GM21619 (cell line): ENCODE measurements around the gene MAML2.
"Not testable (repeated sequence)": the region's sequence is repeated elsewhere in the genome, so short reads cannot be mapped to it uniquely, and the experiment has no call there.

Experiments
- ATAC-seq: cut with Tn5 transposase; IDR thresholded peaks from one replicate; pipeline ENCODE4 v1.9.1; 2021; ENCODE audit not compliant: unreplicated experiment

Gene MAML2

DNA sequence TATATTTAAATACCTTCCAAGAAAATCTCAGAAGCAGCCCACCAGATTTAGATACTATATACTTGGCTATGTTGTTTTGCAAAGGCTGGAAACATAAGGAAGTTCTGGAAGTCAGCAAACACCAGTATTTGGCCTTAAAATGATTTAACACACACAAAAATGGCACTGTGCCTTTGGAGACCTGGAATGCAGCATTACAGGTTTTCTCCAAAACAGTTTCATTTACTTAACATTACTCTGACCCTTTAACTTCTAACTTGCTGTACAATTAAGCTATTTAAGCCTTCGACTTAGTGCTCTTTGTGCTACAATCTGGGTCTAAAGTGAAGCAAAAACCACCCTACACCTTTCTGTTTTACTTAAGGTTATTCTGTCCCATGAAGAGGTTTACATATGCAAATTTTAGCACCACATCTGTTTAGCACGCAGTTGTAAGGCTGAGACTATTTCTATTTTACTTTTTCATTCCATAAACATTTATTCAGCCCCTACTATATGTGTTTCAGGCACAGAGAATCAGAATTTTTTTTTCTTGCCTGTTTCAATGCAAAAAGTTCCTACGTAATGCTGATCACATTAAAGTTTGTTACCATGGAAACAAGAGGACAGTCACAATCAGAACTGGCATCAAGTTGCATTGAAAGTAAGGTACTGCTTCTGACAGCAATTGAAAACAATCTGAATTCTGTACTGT, 70.3 kb downstream of the MAML2 start:
- peak; percentile 49 for ATAC-seq

DNA sequence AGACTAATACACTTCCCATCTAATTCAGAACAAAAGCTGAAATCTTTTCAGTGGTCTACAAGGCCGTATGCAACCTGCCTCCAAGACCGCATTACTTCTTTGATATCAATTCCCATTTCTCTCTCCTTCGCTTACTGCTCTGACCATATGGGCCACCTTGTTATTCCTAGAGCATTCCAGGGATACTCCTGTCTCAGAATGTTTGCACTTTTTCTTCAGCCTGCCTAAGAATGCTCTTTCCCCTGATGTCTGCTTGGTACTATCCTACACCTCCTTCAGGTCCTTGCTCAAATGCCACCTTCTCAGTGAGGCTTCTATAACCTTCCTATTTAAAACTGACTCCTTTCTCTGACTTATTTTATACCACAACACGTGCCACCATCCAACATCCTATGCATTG, 71.2 kb downstream of the MAML2 start:
- ATAC-seq, result no peak

DNA sequence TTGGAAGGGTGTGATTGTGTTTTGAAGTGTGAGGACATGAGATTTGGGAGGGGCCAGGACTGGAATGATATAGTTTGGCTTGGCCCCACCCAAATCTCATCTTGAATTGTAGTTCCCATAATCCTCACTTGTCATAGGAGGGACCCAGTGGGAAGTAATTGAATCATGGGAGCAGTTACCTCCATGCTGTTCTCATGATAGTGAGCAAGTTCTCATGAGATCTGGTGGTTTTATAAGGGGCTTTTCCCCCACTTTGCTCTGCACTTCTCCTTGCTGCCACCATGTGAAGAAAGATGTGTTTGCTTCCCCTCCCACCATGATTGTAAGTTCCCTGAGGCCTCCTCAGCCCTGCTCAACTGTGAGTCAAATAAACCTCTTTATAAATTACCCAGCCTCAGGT, 71.6 kb downstream of the MAML2 start:
- ATAC-seq, result not testable (repeated sequence)

DNA sequence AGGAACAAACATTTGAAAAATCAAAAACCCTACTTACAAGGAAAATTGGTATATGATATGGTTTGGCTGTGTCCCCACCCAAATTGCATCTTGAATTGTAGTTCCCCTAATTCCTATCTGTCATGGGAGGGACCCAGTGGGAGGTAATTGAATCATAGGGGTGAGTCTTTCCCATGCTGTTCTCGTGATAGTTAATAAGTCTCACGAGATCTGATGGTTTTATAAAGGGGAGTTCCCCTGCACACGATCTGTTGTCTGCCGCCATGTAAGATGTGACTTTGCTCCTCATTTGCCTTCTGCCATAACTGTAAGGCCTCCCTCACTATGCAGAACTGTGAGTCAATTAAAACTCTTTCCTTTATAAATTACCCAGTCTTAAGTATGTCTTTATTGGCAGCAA, 74.5 kb downstream of the MAML2 start:
- not testable (repeated sequence) for ATAC-seq

DNA sequence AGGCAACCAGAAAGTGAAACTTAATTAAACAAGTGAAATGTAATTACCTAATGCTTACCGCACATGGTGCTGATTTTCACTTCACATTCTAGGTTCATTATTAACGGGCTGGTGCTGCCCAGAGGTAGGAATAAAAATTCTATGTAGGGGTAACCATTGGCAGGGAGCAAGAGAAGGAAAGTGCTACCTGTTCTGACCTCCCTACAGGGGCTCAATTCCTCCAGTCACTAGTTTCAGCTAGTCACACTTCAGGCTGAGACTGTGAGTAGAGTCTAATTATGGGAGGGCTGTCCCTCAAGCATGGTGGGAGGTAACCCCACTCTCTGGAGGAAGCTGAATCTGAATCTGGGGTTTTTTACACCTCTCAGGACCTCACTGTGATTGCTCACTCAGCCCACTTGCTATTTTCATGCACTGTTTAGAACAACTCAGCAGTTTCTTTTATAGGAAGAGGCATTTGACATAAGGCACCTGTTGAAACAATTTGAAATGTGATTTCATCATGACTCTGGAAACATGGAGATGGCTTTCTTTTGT, 75.4 kb downstream of the MAML2 start:
- peak; percentile 94 for ATAC-seq

DNA sequence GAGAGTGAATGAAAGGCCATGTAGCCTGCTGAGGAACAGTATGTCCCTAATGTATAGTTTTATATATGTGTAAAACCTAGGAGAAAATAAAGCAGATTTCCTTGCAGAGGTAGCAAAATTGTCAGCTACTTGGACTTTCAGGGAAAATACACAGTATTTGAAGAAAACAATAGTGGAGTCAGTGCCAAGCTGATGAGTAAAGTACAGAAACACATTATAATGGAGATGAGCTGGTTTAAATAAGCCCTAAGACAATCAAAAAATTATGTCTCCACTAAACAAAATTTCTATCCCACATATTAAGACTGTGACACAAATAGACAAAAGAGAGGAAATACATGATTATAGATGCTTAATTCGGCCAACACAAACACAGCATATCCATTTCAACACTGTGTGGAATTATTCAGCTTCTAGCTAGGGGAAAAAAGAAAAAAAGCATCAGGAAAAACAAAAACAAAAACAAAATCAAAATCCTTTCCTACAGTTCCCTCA, 75.9 kb downstream of the MAML2 start:
- no peak for ATAC-seq

DNA sequence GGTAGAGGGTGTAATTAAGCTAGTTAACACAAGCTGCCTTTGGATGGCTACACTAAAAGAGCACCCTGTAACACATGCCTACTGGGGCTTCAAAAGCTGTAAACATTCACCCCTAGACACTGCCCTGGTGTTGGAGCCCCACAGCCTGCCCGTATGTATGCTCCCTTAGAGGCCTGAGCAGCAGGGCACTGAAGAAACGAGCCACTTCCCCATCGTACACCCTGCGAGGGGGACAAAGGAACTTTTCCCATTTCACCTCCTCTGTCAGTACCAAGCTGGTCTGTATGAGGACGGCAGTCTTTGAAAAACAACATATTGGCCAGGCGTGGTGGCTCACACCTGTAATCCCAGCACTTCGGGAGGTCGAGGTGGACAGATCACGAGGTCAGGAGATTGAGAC, 77.0 kb downstream of the MAML2 start:
- no peak for ATAC-seq

DNA sequence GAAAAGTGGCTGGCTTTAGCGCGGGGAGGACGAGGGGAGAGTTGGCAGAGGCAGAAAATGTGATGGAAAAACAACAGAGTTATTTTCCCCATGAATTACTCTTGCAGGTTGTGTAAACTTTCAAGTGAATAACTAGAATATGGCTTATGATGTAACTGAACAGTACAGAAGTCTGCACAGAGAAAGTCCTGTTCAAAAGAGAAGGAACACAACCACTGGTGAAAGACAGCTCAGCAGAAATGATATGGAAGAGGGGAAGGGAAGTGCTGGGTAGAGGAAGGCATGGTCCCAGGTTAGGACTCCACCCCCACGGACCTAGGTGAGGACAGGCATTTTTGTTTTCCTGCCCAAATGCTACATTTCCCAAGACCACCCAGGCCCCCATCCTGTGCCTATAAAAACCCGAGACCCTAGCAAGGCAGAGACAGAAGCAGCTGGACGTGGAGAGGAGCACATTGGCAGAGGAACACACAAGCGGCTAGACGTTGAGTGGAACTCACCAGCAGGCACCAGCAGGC, 77.7 kb downstream of the MAML2 start:
- ATAC-seq, result no peak

DNA sequence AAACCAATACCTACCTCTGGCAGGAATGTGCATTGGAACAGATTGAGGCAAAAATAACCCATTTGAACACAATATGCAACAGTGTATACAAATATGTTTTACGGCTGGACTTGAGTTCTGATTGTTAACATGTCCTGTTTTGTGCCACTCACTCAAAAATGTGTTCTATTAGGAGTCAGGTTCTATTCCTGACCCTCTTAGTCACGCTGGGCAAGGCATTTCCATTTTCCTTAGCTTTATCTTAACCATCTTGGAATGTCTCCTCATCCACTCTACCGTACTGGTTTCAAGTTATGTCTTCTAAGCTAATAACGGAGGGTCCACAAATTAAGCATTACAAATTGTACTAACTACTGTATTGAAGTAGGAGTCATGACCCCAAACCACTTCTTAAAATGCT, 78.6 kb downstream of the MAML2 start:
- ATAC-seq, result no peak

DNA sequence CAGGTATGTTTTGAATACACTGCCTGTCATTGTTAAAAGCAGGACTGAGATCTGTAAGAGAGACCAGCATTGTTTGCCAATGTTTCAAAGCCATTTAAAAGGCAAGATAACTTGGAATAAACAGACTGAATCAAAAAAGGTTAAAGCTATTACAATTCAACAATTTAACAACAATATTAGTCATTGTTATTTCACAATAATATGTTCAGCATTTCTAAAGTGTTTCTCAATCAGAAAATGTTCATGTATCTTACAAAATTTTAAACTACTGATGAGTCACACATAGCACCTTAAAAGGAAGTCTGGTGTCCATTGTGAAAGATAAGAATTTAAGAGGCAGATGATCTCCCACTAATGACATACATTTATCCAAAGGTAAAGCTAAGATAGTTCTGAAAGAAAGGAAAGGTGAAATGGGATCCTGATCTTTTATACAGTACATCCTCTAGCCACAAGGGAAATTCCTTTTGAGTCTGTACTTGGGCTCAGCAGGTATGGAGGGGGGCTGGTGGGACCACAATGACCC, 79.7 kb downstream of the MAML2 start:
- no peak for ATAC-seq

DNA sequence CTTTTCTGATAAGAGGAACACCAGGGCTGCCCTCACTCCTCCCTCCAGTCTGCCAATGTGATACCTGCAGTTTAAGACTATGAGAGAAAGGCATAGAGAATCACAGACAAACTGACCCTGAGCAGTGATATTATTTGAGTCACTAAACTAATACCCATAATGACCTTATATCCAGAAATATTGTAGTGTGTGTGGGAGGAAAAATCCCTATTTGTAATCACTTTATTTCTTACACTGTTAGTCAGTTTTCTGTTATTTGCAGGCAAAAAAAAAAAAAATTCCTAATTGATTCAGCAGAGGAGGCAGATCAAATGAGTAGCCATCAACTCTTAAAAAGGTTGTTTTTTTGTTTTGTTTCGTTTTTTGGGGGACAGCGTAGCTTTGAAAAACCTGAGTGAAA, 82.5 kb downstream of the MAML2 start:
- no peak for ATAC-seq

DNA sequence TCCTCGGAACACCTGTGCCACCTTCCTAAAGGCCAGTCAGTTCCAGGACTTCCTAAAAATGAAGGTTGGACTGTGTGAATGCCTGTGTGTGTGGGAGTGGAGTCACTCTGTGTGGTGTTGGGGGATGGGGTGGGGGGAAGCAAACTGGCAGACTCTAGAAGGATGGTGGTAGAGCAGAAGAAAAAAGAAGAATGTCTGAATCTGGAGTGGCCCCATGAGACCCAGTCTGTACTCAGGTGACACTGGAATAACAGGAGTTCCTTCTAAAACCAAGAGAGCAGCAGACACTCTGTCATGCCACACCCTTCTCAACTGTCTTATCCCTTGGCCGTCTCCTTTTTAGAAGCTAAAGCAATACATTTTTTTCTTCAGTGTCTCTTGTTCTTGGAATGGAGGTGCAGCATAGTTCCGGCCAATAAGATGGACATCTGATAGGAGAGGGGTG, 82.9 kb downstream of the MAML2 start:
- no peak for ATAC-seq

DNA sequence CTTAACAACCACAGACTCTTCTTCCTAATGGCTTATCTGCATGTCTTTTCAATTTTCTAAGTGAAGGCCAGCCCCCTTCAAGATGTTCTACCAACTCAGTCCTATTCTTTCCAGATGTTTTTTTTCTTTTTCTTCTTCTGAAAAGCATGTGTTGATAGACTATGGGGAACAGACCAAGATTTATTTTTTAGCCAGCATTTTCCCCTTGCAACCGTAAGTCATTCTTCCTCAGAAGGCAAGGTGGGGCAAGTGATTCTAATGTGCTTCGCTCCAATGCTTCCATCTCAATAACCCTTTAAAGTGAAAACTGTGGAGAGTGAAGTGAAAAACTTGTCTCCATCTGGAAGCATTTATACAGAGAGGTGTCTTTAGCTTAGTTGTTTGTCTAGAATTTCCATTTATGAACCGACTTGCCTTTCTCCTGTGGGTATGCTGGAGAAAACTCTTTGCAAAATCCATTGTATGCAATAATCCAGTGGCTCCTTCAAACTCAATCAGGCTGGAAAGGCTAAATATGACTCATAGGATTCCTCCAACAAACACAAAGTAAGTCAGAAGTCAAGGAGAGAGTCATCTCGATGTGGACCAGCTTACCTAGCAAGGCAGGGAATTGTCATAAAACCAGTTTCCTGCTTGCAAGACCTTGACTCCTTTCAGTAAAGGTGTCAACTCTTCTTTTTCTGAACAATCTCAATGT, 83.7 kb downstream of the MAML2 start:
- ATAC-seq, result no peak

DNA sequence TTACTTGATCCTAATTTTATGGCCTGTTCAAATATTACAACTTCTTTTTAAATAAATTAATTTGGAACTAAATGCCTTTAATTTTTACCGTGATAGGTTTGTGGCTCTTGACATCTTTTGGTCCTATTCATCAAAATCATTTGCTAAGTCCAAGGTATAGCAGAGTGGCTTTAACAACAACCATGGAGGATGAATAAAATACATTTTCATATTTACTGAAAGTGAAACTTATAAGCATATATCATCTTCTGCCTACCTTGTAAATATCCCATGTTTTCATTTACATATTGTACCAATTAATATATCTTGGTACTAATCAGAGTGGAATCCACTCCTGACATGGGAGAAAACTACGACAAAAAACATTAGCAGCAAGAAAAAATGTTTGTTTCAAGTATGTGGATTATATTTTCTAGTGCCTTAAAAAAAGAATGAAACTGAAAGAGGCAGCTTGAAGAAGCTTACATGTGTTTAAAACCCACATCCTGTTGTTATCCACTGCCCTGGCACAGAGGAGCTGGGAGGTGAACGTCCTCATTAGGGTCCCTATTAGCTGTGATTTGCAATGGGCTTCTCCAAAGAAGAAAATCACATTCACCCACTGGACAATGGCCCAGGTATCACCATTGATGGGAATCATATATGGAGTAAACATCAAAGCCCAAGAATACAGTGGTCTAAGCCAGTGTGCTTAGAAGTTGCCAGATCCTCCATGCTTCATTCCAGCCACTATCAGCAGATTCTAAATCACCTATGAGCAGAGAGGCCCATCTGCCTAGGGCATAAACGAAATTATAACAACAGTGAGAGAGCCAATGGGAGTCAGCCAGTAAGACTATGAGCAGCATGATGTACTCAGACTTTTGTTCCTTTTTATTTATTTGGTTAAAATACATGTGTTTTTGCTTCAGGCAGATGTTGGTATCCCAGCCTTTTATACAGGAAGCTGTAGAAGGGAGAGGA, 84.7 kb downstream of the MAML2 start:
- peak; percentile 77 for ATAC-seq

DNA sequence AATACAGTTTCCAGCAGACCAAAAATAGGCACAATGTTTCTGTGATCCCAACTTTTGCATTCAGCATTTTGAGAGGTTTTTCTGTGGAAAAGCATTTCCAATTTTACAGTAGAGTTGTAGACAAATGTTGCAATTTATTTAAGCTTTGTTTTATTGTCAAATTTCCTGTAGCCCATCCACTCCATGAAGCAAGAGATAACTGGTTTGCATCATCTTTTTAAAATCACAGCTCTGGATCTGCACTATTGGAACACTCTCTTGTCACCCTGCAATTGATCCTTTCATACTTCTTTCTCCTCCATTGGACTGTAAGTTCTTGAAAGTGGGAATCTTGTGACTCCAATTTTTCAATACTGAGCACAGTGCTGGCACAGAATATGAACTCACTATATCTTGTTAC, 86.0 kb downstream of the MAML2 start:
- ATAC-seq, result no peak

DNA sequence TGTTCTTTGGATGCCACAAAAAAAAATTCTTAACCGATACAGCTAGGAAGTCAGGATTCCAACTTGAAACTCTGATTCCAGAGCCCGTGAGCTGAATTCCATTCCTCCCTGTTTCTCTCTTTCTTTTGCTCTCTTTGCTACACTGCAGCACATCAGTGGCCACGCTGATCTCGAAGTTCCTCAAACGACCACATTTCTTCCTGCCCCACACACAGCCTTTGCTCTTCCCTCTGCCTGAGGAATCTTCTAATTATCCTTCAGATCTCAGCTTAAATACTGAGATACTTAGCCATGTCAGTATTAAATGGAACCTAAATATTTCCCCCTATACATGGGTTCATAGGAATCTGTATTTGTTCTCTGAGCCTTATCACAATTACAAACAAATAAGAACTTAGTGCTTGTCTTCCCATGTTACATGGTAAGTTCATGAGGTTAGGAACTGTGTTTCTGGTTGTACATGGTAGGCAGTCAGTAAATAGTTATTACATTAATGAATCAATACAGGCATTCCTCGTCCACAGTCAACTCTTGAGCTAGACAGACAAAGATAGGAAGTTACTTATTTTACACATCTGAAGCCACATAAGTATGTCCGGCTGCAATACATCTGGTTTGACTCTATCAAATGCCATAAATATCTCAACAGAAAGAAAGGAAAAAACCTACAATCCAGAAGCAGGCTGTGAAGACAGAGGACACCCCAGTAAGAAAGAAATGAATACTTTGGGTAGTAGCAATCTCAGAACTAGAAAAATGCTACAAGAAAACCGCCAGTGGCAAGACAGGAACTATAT, 86.6 kb downstream of the MAML2 start:
- no peak for ATAC-seq

DNA sequence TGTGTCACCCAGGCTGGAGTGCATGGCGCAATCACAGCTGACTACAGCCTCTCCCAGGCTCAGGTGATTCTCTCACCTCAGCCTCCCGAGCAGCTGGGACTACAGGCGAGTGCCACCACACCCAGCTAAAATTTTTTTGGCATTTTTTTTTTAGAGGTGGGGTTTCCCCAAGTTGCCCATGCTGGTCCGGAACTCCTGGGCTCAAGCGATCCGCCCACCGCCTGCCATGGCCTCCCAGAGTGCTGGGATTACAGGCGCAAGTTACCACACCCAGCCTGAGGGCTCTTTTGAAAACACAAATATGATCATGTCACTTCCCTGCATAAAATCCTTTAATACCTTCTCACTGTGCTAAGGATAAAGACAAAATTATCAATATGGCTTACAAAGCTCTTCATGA, 88.1 kb downstream of the MAML2 start:
- no peak for ATAC-seq

DNA sequence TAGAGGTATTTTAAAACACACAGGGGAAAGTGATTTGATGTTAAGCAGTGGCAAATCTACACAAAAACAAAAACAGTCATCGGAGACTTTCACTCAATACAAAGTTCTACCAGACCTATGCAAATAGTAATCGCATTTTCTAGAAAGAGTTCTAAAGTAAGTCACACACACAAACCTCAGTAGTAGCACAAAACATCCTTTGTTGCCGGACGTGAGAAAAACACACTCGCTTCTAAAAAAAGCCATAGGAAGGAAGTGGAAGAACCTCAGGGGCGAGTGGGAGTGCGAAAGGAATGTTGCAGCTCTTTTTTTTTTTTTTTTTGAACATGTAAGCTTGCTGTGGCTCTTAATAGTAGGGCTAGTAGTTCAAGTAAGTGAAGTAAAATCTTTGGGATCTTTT, 88.9 kb downstream of the MAML2 start:
- ATAC-seq, result peak; percentile 55

DNA sequence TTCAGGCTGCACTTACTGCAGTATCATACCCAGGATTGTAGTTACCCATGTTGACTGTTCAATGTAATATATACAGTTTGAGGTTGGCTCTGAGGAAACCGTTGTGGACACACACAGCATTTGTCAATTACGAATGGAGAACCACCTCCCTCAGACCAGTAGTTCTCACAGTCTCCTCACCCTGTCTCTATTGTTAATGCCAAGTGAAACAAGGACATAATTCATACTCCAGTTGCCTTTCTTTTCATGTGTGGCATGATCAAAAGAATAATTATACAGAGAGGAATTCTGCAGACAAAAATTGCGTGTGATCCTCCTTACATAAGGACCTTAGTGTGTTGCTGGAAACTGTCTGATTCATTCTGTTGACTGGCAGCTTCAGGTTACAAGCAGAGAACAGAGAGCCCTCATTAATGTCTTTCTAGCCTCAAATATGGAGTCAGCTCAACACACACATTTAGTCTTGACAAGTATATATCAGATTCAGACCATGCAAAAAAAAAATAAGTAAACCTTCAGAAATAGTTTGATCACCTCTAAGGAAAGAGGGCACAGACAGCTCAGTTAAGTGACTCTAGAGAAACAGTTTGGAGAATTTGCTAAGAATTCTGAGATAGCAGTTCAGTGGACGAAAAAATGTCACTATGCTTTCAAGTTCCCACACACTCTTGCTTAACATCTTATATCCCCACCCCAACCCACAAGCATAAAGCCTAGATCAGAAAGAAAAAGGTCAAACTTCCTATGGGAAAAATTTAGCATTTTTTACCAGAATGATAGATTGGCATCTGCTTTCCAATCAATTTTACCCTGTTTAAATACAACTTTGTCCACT, 96.1 kb downstream of the MAML2 start:
- ATAC-seq, result no peak
